ENCODE measurements around the gene HOXD9. TPM values are rescaled to one million over a fixed set of nuclear protein-coding genes. Genes with fewer than 3 reads are reported as not detected.

Gene HOXD9
- total RNA-seq, 4 donors from 2014 or later: 2.7 to 13.3 (median 7.5) TPM

- no peak for TF ChIP-seq CTCF (IDR thresholded peaks at IDR 0.05)
- no peak for TF ChIP-seq POLR2AphosphoS5 (IDR thresholded peaks at IDR 0.05)
- no peak for TF ChIP-seq EP300 (IDR thresholded peaks at IDR 0.05; ENCODE audit: low read depth)
- no peak for TF ChIP-seq POLR2A (IDR thresholded peaks at IDR 0.05)
- peak overlapping the region in 2 of 4 donors; percentile 37 to 52 for H3K4me3 ChIP-seq
- intact Hi-C loops (cut with DNase I; ENCODE audit: low total_unique reads): loop anchor here (2.0 kb wide), 1 partner anchor 407 kb away; no protein-coding TSS in a partner anchor
- no peak for DNase-seq
- WGBS, 2 donors (ENCODE audit: low coverage in 1 of 2): 11 to 17% methylated on average over 6 to 17 of the region's 17 CpGs
- peaks cover 98% of the 10 kb centered on the region for H3K27me3 ChIP-seq
- H3K36me3 ChIP-seq: no peaks in the 10 kb centered on the region
- H3K4me1 ChIP-seq: peaks cover 7 to 37% (median 25%) of the 10 kb centered on the region in 4 donors
- H3K27ac ChIP-seq: peak overlapping the region in 3 of 4 donors; percentile 51 to 79 (median 68)
- H3K9me3 ChIP-seq: no peaks in the 10 kb centered on the region
- in situ Hi-C loops (cut with MboI; ENCODE audit: low pct_ligation_motif_present in 1 of 4, low pct_unique_long_range_greater_than_20kb in 1 of 4, low sequenced_read_pairs in 3 of 4): loop anchor here in 3 of 4 donors (25.0 kb wide), 2 partner anchors 708 to 1033 kb away; no protein-coding TSS in a partner anchor
Observed at GRCh38 chr2:176103742-176104315, 18.7 kb upstream of the HOXD9 start.

GRCh38 chr2:176104316-176105077 lies 18.0 kb upstream of the HOXD9 start:
- in situ Hi-C loops (cut with MboI; ENCODE audit: low pct_ligation_motif_present in 1 of 4, low pct_unique_long_range_greater_than_20kb in 1 of 4, low sequenced_read_pairs in 3 of 4): loop anchor here in 3 of 4 donors (25.0 kb wide), 2 partner anchors 708 to 1033 kb away; no protein-coding TSS in a partner anchor
- TF ChIP-seq POLR2AphosphoS5 (IDR thresholded peaks at IDR 0.05) (peak in 1 of 3 donors; percentile 25), EP300 (IDR thresholded peaks at IDR 0.05; ENCODE audit: low read depth) (no peak)

GRCh38 chr2:176105078-176105729 lies 17.3 kb upstream of the HOXD9 start:
- H3K4me1 ChIP-seq: peaks cover 8 to 42% (median 25%) of the 10 kb centered on the region in 4 donors
- DNase-seq: no peak
- no peaks in the 10 kb centered on the region for H3K36me3 ChIP-seq
- TF ChIP-seq CTCF (IDR thresholded peaks at IDR 0.05): no peak
- H3K27ac ChIP-seq: peak overlapping the region; percentile 46 to 79 (median 60)
- intact Hi-C loops (cut with DNase I; ENCODE audit: low total_unique reads) (no loop called here), in situ Hi-C loops (cut with MboI; ENCODE audit: low pct_ligation_motif_present in 1 of 4, low pct_unique_long_range_greater_than_20kb in 1 of 4, low sequenced_read_pairs in 3 of 4) (loop anchor here in 3 of 4 donors (25.0 kb wide), 2 partner anchors 707 to 1032 kb away; no protein-coding TSS in a partner anchor)
- H3K27me3 ChIP-seq: peaks cover 98% of the 10 kb centered on the region
- peak overlapping the region in 2 of 4 donors; percentile 37 to 52 for H3K4me3 ChIP-seq
- 17 to 27% methylated on average over 11 to 23 of the region's 25 CpGs for WGBS, 2 donors (ENCODE audit: low coverage in 1 of 2)
- no peaks in the 10 kb centered on the region for H3K9me3 ChIP-seq

More at GRCh38 chr2:176104316-176105077, 18.0 kb upstream of the HOXD9 start:
- WGBS, 2 donors (ENCODE audit: low coverage in 1 of 2): 9 to 15% methylated on average over 7 to 52 of the region's 56 CpGs
- no peak for DNase-seq
- H3K27me3 ChIP-seq: peaks cover 98% of the 10 kb centered on the region
- H3K36me3 ChIP-seq: no peaks in the 10 kb centered on the region
- no peaks in the 10 kb centered on the region for H3K9me3 ChIP-seq
- intact Hi-C loops (cut with DNase I; ENCODE audit: low total_unique reads): no loop called here
- peak overlapping the region; percentile 44 to 79 (median 60) for H3K27ac ChIP-seq
- H3K4me1 ChIP-seq: peaks cover 8 to 42% (median 25%) of the 10 kb centered on the region in 4 donors
- H3K4me3 ChIP-seq: peak overlapping the region in 2 of 4 donors; percentile 37 to 52

- no peak for TF ChIP-seq POLR2A (IDR thresholded peaks at IDR 0.05)
- Histone ChIP-seq H3K27ac (peak overlapping the region; percentile 51 to 79 (median 60)), H3K27me3 (peaks cover 98% of the 10 kb centered on the region), H3K9me3 (no peaks in the 10 kb centered on the region), H3K4me1 (peaks cover 8 to 45% (median 25%) of the 10 kb centered on the region in 4 donors), H3K4me3 (peak overlapping the region in 2 of 4 donors; percentile 37 to 52), H3K36me3 (no peaks in the 10 kb centered on the region)
- 25 to 40% methylated on average over 11 to 25 of the region's 25 CpGs for WGBS, 2 donors (ENCODE audit: low coverage in 1 of 2)
- in situ Hi-C loops (cut with MboI; ENCODE audit: low pct_ligation_motif_present in 1 of 4, low pct_unique_long_range_greater_than_20kb in 1 of 4, low sequenced_read_pairs in 3 of 4): loop anchor here in 3 of 4 donors (25.0 kb wide), 2 partner anchors 706 to 1031 kb away; no protein-coding TSS in a partner anchor
- DNase-seq: no peak
- intact Hi-C loops (cut with DNase I; ENCODE audit: low total_unique reads): no loop called here
Observed at GRCh38 chr2:176105730-176106580, 16.6 kb upstream of the HOXD9 start.

All from transverse colon (tissue), 4 donors.